ENCODE measurements around the gene ESYT2.

The ESYT2 gene

DNA sequence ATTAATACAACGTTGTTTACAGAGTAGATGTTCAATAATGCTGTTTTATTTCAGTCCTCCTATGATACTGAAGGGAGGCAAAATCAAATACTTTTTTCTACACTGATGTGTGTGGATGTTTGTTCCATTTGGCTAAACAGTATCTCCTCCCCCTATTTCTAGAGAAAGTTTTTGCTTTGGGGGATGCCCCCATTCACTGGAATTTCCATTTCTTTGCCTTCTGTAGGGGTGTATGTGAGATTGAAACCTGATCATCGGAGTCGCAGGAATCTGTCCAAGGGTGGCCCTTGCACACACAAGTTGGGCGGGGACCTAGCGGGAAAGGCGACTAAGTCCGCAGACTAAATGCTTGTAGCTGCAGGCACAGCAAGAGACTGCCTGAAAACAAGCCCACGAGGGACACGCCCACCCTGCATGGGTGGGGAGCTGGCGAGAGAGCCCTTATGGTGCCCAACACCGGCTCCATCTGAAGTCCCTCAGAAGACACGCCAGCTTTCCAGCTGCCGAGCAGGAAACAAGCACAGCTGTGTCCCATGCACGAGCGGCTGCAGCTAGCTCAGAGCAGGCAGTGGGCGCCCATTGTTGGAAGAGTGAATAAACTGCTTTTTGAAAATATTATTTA lies 58.0 kb downstream of the ESYT2 start:
- DNase-seq (ENCODE audit: low read depth, low spot score): no peak

DNA sequence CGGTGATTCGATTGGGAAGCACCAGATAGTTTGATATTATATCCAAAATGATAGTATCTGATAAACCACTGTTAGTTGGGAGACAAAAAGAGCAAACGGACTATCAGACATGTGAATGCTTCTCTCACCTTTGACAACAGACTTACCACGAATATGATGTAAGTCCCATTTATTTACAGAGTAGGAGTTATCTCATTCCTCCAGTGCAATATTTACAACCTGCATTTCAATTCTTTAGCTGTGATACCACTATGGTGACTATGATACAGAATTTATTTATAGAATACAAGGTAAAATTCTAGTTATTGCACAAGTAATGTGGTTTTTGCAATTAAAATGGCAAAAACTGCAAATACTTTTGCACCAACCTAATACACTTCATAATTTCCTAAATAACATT lies 61.6 kb downstream of the ESYT2 start:
- no peak for DNase-seq (ENCODE audit: low read depth, low spot score)

DNA sequence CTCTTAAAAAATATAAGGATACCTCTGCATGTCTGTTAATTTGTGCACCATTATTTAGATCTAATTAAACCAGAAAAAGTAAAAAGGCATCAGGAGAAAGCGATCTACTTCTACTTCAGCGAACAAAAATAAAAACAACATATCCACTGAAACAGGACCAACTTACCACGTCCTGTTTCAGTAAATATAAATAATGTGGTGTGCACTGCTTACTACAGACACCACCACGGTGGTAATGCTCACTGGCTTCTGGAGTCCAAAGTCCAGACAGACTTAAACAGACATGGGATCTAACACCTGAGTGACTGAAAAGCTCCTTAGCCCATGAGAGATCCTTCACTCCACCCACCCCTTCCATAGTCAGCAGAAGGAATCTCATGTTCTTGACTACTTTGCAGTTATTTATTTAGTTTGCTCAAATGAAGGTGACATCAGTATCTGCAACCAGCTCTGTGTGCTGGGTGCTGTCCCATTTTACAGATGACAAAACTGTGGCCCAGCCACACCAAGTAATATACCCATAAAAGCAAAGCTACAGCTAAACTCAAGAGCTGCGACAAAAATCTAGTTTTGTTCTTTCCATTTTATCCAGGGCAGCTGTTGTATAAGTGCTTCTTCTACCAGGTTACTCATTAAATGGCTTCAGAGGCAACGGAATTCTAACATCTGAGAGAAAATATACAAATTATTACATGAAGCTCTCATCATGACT lies 62.6 kb downstream of the ESYT2 start:
- DNase-seq (ENCODE audit: low read depth, low spot score): no peak

DNA sequence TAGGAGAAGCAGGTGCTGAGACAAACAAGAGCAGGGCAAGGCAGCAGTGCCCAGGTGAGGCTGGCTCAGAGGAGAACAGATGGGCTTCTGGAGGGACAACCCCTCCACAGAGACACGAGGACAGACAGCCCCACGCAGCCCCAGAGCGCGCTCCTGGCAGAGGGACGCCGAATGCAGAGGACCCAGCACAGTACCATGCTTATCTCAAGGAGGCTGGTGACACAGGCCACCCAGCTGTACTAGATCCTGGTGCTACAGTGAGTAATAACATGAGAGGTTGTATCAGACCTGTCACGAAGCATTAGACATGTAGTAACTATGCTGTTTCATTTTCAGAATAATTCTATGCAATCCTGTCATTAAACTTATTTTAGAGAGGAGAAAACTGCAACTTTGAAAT lies 64.3 kb downstream of the ESYT2 start:
- DNase-seq (ENCODE audit: low read depth, low spot score): no peak

DNA sequence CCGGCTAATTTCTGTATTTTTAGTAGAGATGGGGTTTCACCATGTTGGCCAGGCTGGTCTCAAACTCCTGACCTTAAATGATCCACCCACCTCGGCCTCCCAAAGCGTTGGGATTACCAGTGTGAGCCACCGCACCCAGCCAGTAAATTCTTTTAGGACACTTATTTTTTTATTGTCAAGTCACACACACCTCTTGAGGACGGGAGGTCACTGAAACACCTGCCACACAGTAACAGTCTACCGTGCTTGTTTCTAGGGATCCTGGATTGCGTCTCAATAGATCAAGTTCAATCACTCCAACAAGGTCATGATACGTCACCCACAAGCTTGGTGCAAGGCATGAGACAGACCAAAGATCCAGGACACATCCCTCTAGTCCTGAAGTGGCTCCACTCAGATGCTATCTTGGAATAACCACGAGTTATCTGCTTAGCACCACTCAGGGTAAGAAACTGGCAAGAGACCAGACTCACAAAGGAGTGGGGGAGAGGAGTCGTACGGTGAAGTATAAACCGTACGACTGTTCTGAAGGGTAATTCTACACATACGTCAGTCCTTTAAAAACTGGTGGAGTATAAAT lies 65.8 kb downstream of the ESYT2 start:
- no peak for DNase-seq (ENCODE audit: low read depth, low spot score)

DNA sequence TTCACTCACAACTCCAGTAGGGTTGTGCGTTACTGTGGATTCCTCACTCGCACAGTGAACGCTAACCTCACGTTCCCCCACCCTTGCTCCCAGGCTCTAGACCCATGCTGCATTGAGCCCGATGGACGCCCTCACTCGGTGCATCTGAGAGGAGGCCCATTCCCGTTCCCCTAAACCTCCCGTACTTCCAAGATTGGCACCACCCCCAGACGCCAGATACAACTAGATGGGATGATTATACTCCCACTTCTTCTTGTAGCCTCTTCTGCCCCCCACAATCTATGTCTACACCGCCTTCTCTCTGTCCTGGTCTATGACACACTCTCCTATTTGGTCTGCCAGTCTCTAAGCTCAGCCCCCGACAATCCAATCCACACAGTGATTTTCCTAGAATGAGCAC lies 67.4 kb downstream of the ESYT2 start:
- DNase-seq (ENCODE audit: low read depth, low spot score): no peak

DNA sequence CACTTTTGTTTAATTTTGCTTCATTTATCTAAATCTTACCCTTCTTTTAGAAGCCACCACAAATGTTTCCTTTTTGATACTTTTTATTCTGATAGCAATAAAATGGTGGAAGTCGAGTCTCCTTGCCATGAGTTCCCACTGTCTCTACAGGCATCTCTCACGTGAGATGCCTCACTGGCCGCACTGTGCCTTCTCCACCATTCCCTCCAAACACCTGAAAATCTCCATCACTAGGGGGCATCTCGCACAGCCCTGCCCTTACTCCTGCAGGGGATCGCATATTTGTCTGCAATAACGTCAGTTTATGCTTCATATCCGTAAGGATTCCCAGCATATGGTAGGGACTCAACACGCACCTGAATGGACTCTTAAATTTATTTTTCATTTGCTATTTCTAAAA lies 68.4 kb downstream of the ESYT2 start:
- no peak for DNase-seq (ENCODE audit: low read depth, low spot score)

DNA sequence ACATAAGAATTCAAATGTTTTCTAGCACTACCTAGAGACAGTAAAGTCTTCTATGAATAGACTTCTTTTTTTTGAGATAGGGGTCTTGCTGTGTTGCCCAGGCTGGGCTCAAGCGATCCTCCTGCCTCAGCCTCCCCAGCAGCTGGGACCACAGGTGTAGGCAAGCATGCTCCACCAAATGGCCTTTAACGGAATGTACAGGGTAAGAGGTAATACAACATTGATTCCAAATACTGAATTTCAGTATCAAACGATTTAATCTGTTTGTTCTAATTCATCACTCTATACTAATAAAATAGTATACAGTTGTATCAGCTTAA lies 68.9 kb downstream of the ESYT2 start:
- DNase-seq (ENCODE audit: low read depth, low spot score): no peak

DNA sequence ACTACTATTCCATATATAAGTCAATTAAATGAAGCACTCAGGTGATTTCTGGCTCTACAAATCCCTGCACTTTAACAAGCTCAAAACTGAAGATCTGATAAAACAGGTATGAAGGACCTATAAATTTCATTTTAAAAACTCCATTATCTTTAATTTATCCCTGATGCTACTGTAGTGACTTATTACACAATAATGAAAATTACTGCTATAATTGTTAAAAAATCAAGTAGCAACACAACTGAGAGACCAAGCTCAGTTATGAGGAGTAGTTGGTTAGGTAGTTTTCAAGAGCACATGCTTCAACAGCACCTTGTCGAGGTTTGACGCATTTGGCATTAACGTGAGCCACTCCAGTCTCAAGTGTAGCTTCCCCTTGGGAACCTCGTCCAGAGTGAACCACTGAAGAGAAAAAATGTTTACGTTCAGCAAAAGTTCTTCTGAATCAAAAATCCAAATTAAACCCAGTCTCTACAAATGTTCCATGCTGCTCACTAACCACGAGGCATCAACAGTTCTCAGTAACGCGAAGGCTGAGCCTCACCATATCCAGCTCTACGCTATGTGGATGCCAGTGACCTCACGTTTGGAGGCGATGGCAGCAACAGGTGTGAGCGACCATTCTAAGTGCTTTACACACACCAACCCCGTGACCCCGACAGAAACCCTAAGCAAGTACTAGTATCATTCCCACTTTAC lies 69.4 kb downstream of the ESYT2 start:
- no peak for DNase-seq (ENCODE audit: low read depth, low spot score)

DNA sequence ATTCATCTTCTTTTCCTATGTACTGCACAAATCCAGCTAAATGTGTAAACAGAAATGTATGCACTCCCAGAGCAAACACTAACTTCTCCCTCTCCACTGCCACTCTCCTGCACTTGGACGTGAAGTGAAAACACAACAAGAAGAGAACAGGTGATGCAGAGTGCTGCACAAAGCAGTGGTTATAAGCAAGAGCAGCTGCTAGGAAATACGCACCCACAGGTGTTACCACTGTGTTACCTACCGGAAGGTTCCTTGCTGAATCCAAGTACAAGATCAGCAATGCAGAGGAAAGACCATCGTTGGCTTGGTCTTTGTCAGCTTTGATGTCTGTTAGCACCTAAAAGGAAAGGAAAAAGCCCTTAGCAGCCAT lies 70.1 kb downstream of the ESYT2 start:
- no peak for DNase-seq (ENCODE audit: low read depth, low spot score)

DNA sequence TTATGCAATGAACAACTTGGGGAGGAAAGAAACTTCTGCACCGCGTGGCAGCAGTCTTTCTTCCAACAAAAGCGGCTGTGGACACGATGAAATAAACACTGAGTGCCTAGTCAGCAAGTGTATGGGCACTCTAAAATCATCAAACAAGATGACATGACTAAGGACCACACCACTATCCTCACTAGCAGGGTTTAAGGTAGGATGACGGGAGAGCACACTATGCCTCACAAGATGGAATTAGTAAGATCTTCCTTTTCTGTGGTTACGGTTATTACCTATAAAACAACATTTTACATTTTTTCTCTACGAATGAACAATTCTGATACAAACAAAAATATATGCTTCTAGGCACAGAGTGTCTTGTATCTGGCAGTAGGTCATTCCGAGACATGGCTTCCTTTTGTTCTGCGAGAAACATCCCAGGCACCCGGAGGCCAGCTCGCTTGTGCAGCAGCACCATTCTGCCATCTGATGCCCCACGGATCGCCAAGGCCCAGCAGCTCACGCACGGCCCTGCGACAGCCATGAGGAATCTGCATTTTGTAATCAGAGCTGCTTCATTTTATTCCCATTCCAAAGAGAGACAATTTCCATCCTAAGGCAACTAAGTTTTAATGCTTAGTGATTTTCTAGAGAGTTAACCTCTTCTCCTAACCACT lies 70.6 kb downstream of the ESYT2 start:
- DNase-seq (ENCODE audit: low read depth, low spot score): no peak

DNA sequence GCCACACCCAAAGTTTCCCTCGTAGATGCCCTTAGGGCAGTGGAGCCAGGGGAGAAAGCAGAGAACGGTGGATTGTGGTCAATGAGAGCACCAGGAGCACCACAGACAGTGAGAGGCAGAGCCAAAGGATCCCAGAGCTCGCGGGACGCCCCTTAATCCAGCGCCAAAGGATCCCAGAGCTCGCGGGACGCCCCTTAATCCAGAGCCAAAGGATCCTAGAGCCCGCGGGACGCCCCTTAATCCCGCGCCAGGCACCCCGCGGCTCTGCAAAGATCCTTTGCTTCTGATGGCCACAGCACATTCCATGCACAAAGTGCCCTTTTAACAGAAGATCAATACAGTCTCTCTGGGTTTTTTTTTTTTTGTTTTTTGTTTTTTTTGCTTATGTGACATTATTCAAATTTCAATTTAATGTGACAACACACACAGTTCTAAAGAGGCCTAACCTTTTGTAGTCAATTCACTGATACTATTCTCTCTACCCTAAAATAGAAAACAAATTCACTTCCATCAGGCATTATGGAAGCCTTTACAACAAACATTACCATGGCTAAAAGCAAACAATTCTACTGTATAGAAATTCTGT lies 71.8 kb downstream of the ESYT2 start:
- DNase-seq (ENCODE audit: low read depth, low spot score): no peak

DNA sequence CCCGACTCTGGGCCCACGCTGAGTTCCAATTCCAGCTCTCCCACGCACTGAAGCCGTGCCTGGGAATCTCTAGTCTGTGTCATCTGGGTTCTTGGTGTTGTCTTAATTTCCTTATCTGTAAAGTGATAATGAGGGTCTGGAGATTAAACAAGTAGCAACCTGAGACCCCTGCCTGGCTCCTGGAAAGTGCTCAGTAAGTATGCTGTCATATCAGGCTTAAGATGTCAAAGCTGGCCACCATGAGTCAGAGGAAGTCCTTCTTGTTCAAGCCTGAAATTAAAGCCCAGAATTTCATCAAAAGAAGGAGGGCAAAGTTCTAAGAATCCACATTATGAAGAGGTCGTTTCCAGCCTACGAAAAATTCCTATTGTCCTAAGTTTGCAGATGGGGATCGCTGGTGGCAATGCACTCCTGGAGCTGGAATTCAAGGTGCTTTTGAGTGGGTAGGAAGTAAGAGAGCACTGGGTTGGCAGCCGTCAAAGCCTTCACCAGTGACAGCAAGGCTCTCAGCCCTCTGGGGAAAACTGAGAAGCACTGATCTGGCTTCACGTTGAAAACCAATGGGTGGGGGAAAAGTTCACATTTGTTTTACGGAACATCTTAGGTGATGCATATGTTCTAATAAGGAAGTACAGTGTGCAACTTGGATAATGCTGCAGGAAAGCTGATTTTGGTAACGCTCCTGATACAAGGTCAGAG lies 74.4 kb downstream of the ESYT2 start:
- no peak for DNase-seq (ENCODE audit: low read depth, low spot score)

DNA sequence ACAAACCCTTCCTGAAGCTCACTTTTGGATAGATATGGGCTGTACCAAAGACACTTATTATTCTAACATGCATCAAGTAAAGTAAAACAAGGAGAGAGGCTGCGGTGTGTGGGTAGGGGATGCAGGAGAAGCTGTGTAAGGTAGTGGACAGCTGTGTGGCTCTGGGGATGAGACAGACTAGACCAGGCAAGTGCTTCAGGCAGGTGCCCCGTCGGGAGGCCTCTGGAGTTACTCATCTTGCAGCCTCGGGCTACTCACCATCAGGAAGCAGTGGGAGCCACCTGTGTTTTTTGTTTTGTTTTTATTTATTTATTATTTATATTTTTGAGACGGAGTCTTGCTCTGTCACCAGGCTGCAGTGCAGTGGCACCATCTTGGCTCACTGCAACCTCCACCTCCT lies 75.4 kb downstream of the ESYT2 start:
- DNase-seq (ENCODE audit: low read depth, low spot score): no peak

DNA sequence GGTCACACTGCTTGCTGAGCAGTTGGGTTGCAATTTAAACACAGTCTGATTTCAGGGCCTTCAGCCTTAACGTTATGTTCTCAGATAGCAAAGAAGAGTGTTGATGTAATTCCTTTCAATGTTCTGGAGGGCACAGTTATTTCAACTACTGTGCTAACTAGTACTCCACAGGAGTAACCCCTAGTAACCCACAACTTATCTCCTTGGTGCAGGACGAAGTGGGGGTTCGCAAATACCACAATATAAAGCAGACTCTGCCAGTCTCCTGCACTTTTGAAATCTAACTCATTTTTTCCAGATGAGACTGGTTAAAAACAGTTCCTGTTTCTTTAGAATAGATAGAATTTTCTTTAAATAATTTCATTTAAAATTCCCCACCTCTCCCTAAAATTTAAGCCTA lies 77.6 kb downstream of the ESYT2 start:
- DNase-seq (ENCODE audit: low read depth, low spot score): no peak

DNA sequence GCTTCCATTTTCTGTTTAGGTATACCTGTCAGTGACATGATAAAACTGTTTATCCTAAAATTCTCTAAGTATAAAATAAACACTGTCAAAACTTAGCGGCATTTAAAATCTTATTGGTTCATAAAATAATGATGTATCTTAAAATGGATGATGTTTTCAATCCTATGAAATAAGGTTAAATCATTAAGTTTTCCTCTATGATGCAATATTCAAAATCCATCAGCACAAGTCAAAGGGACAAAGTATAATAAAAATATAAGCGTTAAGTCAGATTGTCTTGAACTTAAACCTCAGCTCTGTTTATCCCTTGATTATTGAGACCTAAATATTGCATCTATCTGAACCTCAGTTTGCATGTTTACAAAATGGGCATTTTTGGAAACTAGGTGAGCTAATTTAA lies 78.1 kb downstream of the ESYT2 start:
- no peak for DNase-seq (ENCODE audit: low read depth, low spot score)

DNA sequence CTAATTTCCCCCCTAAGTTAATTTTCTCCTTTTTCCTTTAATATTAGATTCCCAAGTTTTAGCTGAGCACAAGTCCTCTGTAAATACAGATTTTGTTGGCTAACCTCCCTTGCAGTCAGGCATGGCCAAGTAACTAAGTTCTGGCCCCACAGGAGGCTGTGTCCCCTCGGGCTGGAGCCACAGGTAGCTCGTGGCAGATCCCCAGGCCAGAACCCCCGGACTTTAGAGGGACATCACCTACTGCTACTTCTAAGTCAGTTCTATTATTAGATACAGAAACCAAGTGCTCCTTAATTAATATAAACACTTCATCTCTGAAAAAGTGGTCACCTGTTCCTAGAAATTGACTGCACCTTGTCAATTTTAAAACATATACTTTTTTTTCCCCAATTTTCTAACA lies 78.6 kb downstream of the ESYT2 start:
- no peak for DNase-seq (ENCODE audit: low read depth, low spot score)

DNA sequence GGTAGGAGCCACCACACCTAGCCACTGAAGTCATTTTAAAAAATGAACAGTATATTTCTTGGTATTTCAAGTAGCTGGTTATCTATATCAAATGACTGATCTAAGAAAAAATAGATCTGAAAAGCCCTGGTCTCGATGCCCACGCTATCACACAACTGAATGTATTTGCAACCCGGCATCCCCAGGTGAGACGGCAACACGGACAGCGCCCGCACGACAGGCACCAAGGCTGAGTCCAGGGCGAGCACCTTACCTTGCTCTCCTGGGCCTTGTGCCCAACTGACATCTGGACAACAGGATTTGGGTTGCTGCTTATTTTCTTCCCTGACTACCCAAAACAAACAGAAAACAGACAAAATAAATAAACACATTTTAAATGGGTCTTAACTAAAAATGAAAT lies 79.9 kb downstream of the ESYT2 start:
- no peak for DNase-seq (ENCODE audit: low read depth, low spot score)

DNA sequence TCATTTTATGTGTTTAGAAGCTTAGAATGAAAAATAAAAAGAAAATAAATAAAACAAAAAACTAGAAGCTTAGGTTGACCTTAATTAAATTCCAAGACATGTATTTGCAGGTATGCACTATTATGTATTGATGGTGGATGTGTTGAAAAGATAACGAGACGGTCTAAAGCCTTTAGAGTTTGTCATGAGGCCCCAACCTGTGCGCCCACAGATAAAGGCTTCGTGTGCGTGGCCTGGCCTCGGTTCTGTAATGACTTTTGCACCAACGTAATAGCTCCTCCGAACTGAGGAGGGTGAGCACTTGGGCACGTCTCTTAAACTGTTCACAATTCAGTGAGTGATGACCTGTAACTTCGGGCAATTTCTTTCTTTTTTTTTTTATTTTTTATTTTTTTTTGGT lies 81.0 kb downstream of the ESYT2 start:
- no peak for DNase-seq (ENCODE audit: low read depth, low spot score)

DNA sequence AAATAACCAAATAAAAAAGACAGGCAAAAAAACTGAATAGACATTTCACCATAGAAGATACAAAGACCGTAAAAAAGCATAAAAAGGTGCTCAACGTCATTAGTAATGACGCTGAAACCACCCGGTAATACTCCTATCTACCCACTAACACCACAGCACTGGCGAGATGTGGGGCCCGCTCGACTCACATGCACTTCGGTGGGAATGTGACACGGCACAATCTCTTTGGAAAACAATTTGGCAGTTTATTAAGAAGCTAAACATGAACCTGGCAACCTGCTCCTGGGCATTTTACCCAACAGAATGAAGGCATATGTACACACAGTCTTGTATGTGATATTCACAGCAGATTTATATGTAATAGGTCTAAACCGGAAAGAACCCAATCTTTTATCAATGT lies 81.9 kb downstream of the ESYT2 start:
- DNase-seq (ENCODE audit: low read depth, low spot score): no peak

DNA sequence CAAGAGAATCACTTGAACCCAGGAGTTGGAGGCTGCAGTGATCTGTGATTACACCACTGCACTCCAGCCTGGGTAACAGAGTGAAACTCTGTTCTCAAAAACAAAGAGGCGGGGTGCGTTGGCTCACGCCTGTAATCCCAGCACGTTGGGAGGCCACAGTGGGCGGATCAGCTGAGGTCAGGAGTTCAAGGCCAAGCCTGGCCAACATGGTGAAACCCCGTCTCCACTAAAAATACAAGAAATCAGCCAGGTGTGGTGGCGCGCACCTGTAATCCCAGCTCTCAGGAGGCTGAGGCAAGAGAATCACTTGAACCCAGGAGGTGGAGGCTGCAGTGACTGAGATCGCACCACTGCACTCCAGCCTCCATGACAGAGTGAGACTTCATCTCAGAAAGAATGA lies 82.4 kb downstream of the ESYT2 start:
- no peak for DNase-seq (ENCODE audit: low read depth, low spot score)

All from activated naive CD8-positive, alpha-beta T cell treated with anti-CD3 and anti-CD28 coated beads, Interleukin-2, amount 50 U/mL, for 16 hours (primary cell).